HCT116 (cell line): ENCODE results near the gene ARID2.

ENCODE experiments used
- CTCF ChIP-seq, 3 experiments: fragments of 200-600 bp in 1 of 3; sonication (generic) in 1 of 3; IDR thresholded peaks in 2 of 3; conservative IDR thresholded peaks in 1 of 3; 2 replicates each; pipeline ENCODE4 v1.5.1; 2012 to 2017; ENCODE audit warnings: low read depth in 2 of 3, low read length in 2 of 3, antibody characterized with exemption in 1 of 3, borderline replicate concordance in 1 of 3, control low read depth in 1 of 3, mild to moderate bottlenecking in 1 of 3, mixed read lengths in 1 of 3, mixed run types in 1 of 3, moderate library complexity in 1 of 3; ENCODE audit not compliant: insufficient read depth in 1 of 3
- ELF1 ChIP-seq: IDR thresholded peaks from 2 replicates; pipeline ENCODE4 v1.6.1; 2012; ENCODE audit warnings: low read depth, borderline replicate concordance
- EZH2 ChIP-seq: fragments of 200-600 bp; sonication (generic); IDR thresholded peaks from 2 replicates; pipeline ENCODE4 v1.6.1; 2017; ENCODE audit warnings: antibody characterized with exemption, mixed run types
- EZH2phosphoT487 ChIP-seq: fragments of 200-600 bp; IDR thresholded peaks from 2 replicates; pipeline ENCODE4 v1.6.1; 2018; ENCODE audit warnings: antibody characterized with exemption, borderline replicate concordance
- POLR2A ChIP-seq: IDR thresholded peaks from 2 replicates; pipeline ENCODE4 v1.7.0; 2011; ENCODE audit warnings: borderline replicate concordance; ENCODE audit not compliant: insufficient read depth, insufficient read length; ENCODE audit errors: extremely low read depth
- SP1 ChIP-seq: IDR thresholded peaks from 2 replicates; pipeline ENCODE4 v1.6.1; 2012; ENCODE audit warnings: low read depth
- ZNF274 ChIP-seq: fragments of 200-500 bp; sonication (Bioruptor generic); IDR thresholded peaks from 2 replicates; pipeline ENCODE4 v1.6.1; 2014; ENCODE audit warnings: mild to moderate bottlenecking, low read depth, low read length, inconsistent platforms
- TF ChIP-seq, protein P1 (sequence below): IDR thresholded peaks from 2 replicates; pipeline ENCODE4 v1.6.1; 2012

GRCh38 chr12:45939759-45940158 is 210.3 kb downstream of the ARID2 start:
- TF ChIP-seq, protein P1, sequence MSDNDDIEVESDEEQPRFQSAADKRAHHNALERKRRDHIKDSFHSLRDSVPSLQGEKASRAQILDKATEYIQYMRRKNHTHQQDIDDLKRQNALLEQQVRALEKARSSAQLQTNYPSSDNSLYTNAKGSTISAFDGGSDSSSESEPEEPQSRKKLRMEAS: no peak
- no peak for TF ChIP-seq SP1
- no peak for TF ChIP-seq ZNF274
- no peak for TF ChIP-seq CTCF (IDR thresholded peaks at IDR 0.05 in 2 of 3, conservative IDR thresholded peaks at IDR 0.05 in 1 of 3; ENCODE audit: borderline replicate concordance in 1 of 3, insufficient read depth in 1 of 3, low read depth in 2 of 3, low read length in 2 of 3)
- TF ChIP-seq POLR2A: no peak
- no peak for TF ChIP-seq EZH2
- no peak for TF ChIP-seq EZH2phosphoT487
- TF ChIP-seq ELF1: no peak
